GM23338 (cell line): ENCODE data around the gene CA7. TPM values are rescaled to one million over a fixed set of nuclear protein-coding genes. Genes with fewer than 3 reads are reported as not detected.

ENCODE experiments used
- ATAC-seq: fragments of 200-7000 bp; cut with Tn5 transposase; 3 replicates; pipeline ENCODE4 v1.9.1; 2020
- DNase-seq: peaks from one replicate; pipeline ENCODE4 v3.0.0-alpha.2; 2015; ENCODE audit warnings: low spot score
- H2AFZ ChIP-seq: fragments of 200-600 bp; sonication (generic); 2 replicates; pipeline ENCODE4 v1.8.0; 2016; ENCODE audit warnings: antibody characterized with exemption, mild to moderate bottlenecking, moderate library complexity
- H3F3A ChIP-seq: fragments of 200-600 bp; sonication (generic); replicated peaks from 2 replicates; pipeline ENCODE4 v1.8.0; 2017; ENCODE audit warnings: antibody characterized with exemption, mixed run types, low read depth
- H3K27ac ChIP-seq: fragments of 200-600 bp; sonication (generic); 2 replicates; pipeline ENCODE4 v1.6.1; 2016; ENCODE audit warnings: low read depth
- H3K27me3 ChIP-seq: fragments of 200-600 bp; sonication (generic); 2 replicates; pipeline ENCODE4 v1.8.0; 2016; ENCODE audit warnings: mild to moderate bottlenecking, mixed run types, moderate library complexity; ENCODE audit not compliant: insufficient read depth
- H3K36me3 ChIP-seq: fragments of 200-600 bp; sonication (generic); 2 replicates; pipeline ENCODE4 v1.8.0; 2016; ENCODE audit warnings: mild to moderate bottlenecking; ENCODE audit not compliant: insufficient read depth
- H3K4me1 ChIP-seq: fragments of 200-600 bp; sonication (generic); 2 replicates; pipeline ENCODE4 v1.8.0; 2016; ENCODE audit warnings: mild to moderate bottlenecking, moderate library complexity; ENCODE audit not compliant: insufficient read depth
- H3K4me2 ChIP-seq: fragments of 200-600 bp; sonication (generic); 2 replicates; pipeline ENCODE4 v1.7.1; 2017; ENCODE audit warnings: mixed run types
- H3K4me3 ChIP-seq: fragments of 200-600 bp; sonication (generic); 2 replicates; pipeline ENCODE4 v1.6.1; 2016; ENCODE audit warnings: mixed run types
- H3K79me2 ChIP-seq: fragments of 200-600 bp; sonication (generic); replicated peaks from 2 replicates; pipeline ENCODE4 v1.8.0; 2017; ENCODE audit warnings: mild to moderate bottlenecking; ENCODE audit not compliant: insufficient read depth
- H3K9me2 ChIP-seq: fragments of 200-600 bp; sonication (generic); 2 replicates; pipeline ENCODE4 v1.8.0; 2017; ENCODE audit not compliant: insufficient read depth
- H4K20me1 ChIP-seq: fragments of 200-600 bp; sonication (generic); replicated peaks from 2 replicates; pipeline ENCODE4 v1.8.0; 2017; ENCODE audit warnings: mild to moderate bottlenecking; ENCODE audit not compliant: insufficient read depth
- H3K27ac Mint-ChIP-seq: 2 replicates; pipeline ENCODE4 v1.8.0; 2020; ENCODE audit warnings: inconsistent platforms, mild to moderate bottlenecking, moderate library complexity, mixed read lengths
- H3K27me3 Mint-ChIP-seq: 3 replicates; pipeline ENCODE4 v1.8.0; 2022; ENCODE audit warnings: low read depth, mild to moderate bottlenecking, moderate library complexity, mixed read lengths, inconsistent platforms; ENCODE audit not compliant: insufficient read depth, poor library complexity
- H3K36me3 Mint-ChIP-seq: 3 replicates; pipeline ENCODE4 v1.8.0; 2021; ENCODE audit warnings: low read depth, mild to moderate bottlenecking, inconsistent platforms, moderate library complexity, mixed read lengths
- H3K4me1 Mint-ChIP-seq: 3 replicates; pipeline ENCODE4 v1.8.0; 2020; ENCODE audit warnings: mild to moderate bottlenecking, inconsistent platforms, mixed read lengths
- H3K4me3 Mint-ChIP-seq: 3 replicates; pipeline ENCODE4 v1.8.0; 2021; ENCODE audit warnings: moderate library complexity, mild to moderate bottlenecking, inconsistent platforms, mixed read lengths
- H3K9me3 Mint-ChIP-seq: 3 replicates; pipeline ENCODE4 v1.8.0; 2020; ENCODE audit warnings: moderate library complexity, mild to moderate bottlenecking, inconsistent platforms, mixed read lengths
- CREB1 ChIP-seq: fragments of 250-450 bp; sonication (Bioruptor Pico); IDR thresholded peaks from 2 replicates; pipeline ENCODE4 v1.5.0; 2020; ENCODE audit warnings: low read depth, mild to moderate bottlenecking, moderate library complexity
- CTCF ChIP-seq, 2 experiments: fragments of 200-600 bp in 1 of 2; sonication (generic) in 1 of 2; conservative IDR thresholded peaks; 2 replicates each; pipeline versions ENCODE4 v1.5.1 to v1.6.1; 2016 to 2017; ENCODE audit warnings: antibody characterized with exemption in 2 of 2, low read depth in 2 of 2, mild to moderate bottlenecking in 2 of 2, moderate library complexity in 1 of 2
- ETS1 ChIP-seq: IDR thresholded peaks from 2 replicates; pipeline ENCODE4 v1.6.1; 2016; ENCODE audit warnings: antibody characterized with exemption
- EZH2 ChIP-seq: fragments of 200-600 bp; sonication (generic); IDR thresholded peaks from one replicate; pipeline ENCODE4 v1.8.0; 2017; ENCODE audit warnings: antibody characterized with exemption, mild to moderate bottlenecking, low read depth; ENCODE audit not compliant: unreplicated experiment
- EZH2phosphoT487 ChIP-seq: fragments of 200-600 bp; sonication (generic); IDR thresholded peaks from one replicate; pipeline ENCODE4 v1.8.1; 2018; ENCODE audit warnings: antibody characterized with exemption; ENCODE audit not compliant: unreplicated experiment
- NANOG ChIP-seq: IDR thresholded peaks from 2 replicates; pipeline ENCODE4 v1.6.1; 2016; ENCODE audit warnings: antibody characterized with exemption, borderline replicate concordance
- POLR2AphosphoS5 ChIP-seq: IDR thresholded peaks from 2 replicates; pipeline ENCODE4 v1.6.1; 2016; ENCODE audit warnings: antibody characterized with exemption, low read depth
- REST ChIP-seq: IDR thresholded peaks from one replicate; pipeline ENCODE4 v1.6.1; 2018; ENCODE audit warnings: antibody characterized with exemption; ENCODE audit not compliant: unreplicated experiment
- STAT1 ChIP-seq: IDR thresholded peaks from one replicate; pipeline ENCODE4 v1.6.1; 2016; ENCODE audit warnings: antibody characterized with exemption; ENCODE audit not compliant: unreplicated experiment
- ZNF114 ChIP-seq: fragments of 250-450 bp; sonication (Bioruptor Pico); IDR thresholded peaks from 2 replicates; pipeline ENCODE4 v1.5.0; 2020; ENCODE audit warnings: mild to moderate bottlenecking, moderate library complexity
- ZNF462 ChIP-seq: fragments of 250-450 bp; sonication (Bioruptor Pico); IDR thresholded peaks from 2 replicates; pipeline ENCODE4 v1.5.0; 2020; ENCODE audit warnings: mild to moderate bottlenecking, moderate library complexity
- polyA plus RNA-seq: library from polyadenylated mRNA; unstranded; fragments of >200 nt; fragmentation: Nextera tagmentation; extraction: Ambion mirVana; gene quantifications from 2 replicates; pipeline ENCODE4 v1.2.1, GENCODE V29; 2016
- total RNA-seq: library from RNA; depleted of rRNA; stranded (reverse); fragments of >200 nt; shearing (Covaris generic); gene quantifications from 2 replicates; pipeline ENCODE4 v1.2.3, GENCODE V29; 2014

CA7 gene
- total and polyA plus RNA-seq, 2 experiments from 2014 or later, result 2.1 to 2.8 TPM

GRCh38 chr16:66901626-66902025 lies 57.4 kb downstream of the CA7 start (continued):
- TF ChIP-seq ZNF462 (CRISPR knock-in tag) (no peak), EZH2phosphoT487 (no peak), EZH2 (no peak), CTCF (conservative IDR thresholded peaks at IDR 0.05; ENCODE audit: low read depth in 2 of 2) (no peak)

- no peak for DNase-seq
- H3K27ac ChIP-seq, result no peak overlapping the region
- no peaks in the 10 kb centered on the region; the same call in 2 of the 3 replicates for H3K9me3 Mint-ChIP-seq
- no peak overlapping the region for H3K4me3 ChIP-seq
- no peaks in the 10 kb centered on the region for H3K36me3 Mint-ChIP-seq
- no peaks in the 10 kb centered on the region for H3K36me3 ChIP-seq
- no peak for ATAC-seq
- no peak overlapping the region for H3K27ac Mint-ChIP-seq
- no peaks in the 10 kb centered on the region for H3K79me2 ChIP-seq
- H3K4me1 Mint-ChIP-seq, result peaks cover 12% of the 10 kb centered on the region
- peaks cover 8% of the 10 kb centered on the region; the same call in 1 of the 2 replicates for H3K4me1 ChIP-seq
- H3K27me3 Mint-ChIP-seq, result peaks cover 16% of the 10 kb centered on the region
- no peak overlapping the region for H3K4me3 Mint-ChIP-seq
- no peaks in the 10 kb centered on the region for H3F3A ChIP-seq
- no peak overlapping the region for H3K4me2 ChIP-seq
- H3K9me2 ChIP-seq, result no peaks in the 10 kb centered on the region
- no peaks in the 10 kb centered on the region for H4K20me1 ChIP-seq
- H2AFZ ChIP-seq, result no peak overlapping the region
- no peaks in the 10 kb centered on the region for H3K27me3 ChIP-seq
- TF ChIP-seq EZH2 (no peak), POLR2AphosphoS5 (no peak), CREB1 (CRISPR knock-in tag) (no peak), ETS1 (no peak), REST (no peak), STAT1 (no peak), ZNF114 (CRISPR knock-in tag) (no peak), NANOG (no peak)
Observed at GRCh38 chr16:66902648-66903543, 58.7 kb downstream of the CA7 start.
